SJSA1 (cell line): ENCODE measurements around the gene PCDHA13. TPM values are rescaled to one million over a fixed set of nuclear protein-coding genes. Genes with fewer than 3 reads are reported as not detected.
"Not testable (repeated sequence)": the region's sequence is repeated elsewhere in the genome, so short reads cannot be mapped to it uniquely, and the experiment has no call there.

Source experiments
- DNase-seq, 2 experiments: peaks; one replicate each; pipeline ENCODE4 v3.0.0-alpha.2; 2015 to 2020; ENCODE audit warnings: low spot score in 2 of 2, low read depth in 1 of 2
- H3K27ac ChIP-seq: fragments of 250-450 bp; sonication (Bioruptor Pico); 2 replicates; pipeline ENCODE4 v1.5.1; 2020; ENCODE audit warnings: mild to moderate bottlenecking, moderate library complexity
- H3K27me3 ChIP-seq: fragments of 250-450 bp; sonication (Bioruptor Pico); replicated peaks from 2 replicates; pipeline ENCODE4 v1.5.1; 2020; ENCODE audit warnings: mild to moderate bottlenecking, moderate library complexity
- H3K36me3 ChIP-seq: fragments of 250-450 bp; sonication (Bioruptor Pico); 2 replicates; pipeline ENCODE4 v1.5.1; 2020; ENCODE audit warnings: mild to moderate bottlenecking
- H3K4me1 ChIP-seq: fragments of 250-450 bp; sonication (Bioruptor Pico); replicated peaks from 2 replicates; pipeline ENCODE4 v1.6.1; 2021; ENCODE audit warnings: mild to moderate bottlenecking
- H3K4me3 ChIP-seq: fragments of 250-450 bp; sonication (Bioruptor Pico); 2 replicates; pipeline ENCODE4 v1.5.1; 2020; ENCODE audit warnings: mild to moderate bottlenecking
- H3K9me3 ChIP-seq: fragments of 250-450 bp; sonication (Bioruptor Pico); replicated peaks from 2 replicates; pipeline ENCODE4 v1.5.1; 2020; ENCODE audit warnings: mild to moderate bottlenecking
- total RNA-seq: library from RNA; depleted of rRNA; stranded (reverse); fragments of >200 nt; shearing (Covaris generic); gene quantifications from 2 replicates; pipeline ENCODE4 v1.2.3, GENCODE V29; 2014

Gene PCDHA13
- total RNA-seq, 1 experiment from 2014 or later = not detected

- H3K36me3 ChIP-seq = no peaks in the 10 kb centered on the region
- H3K9me3 ChIP-seq = peaks cover 45% of the 10 kb centered on the region
- H3K4me3 ChIP-seq = no peak overlapping the region
- no peaks in the 10 kb centered on the region for H3K27me3 ChIP-seq
- DNase-seq = no peak
- H3K27ac ChIP-seq = no peak overlapping the region
- no peaks in the 10 kb centered on the region for H3K4me1 ChIP-seq
Observed at GRCh38 chr5:140857177-140857986, 24.5 kb upstream of the PCDHA13 start.

- Histone ChIP-seq H3K27me3 (no peaks in the 10 kb centered on the region), H3K4me1 (no peaks in the 10 kb centered on the region), H3K27ac (no peak overlapping the region), H3K36me3 (no peaks in the 10 kb centered on the region), H3K9me3 (peaks cover 49% of the 10 kb centered on the region), H3K4me3 (no peak overlapping the region)
- no peak for DNase-seq
Observed at GRCh38 chr5:140857987-140858240, 24.0 kb upstream of the PCDHA13 start.

GRCh38 chr5:140862441-140863295 lies 19.3 kb upstream of the PCDHA13 start:
- no peaks in the 10 kb centered on the region for H3K4me1 ChIP-seq
- H3K27ac ChIP-seq = no peak overlapping the region
- H3K9me3 ChIP-seq = peaks cover 38% of the 10 kb centered on the region
- H3K4me3 ChIP-seq = no peak overlapping the region
- no peak for DNase-seq
- no peaks in the 10 kb centered on the region for H3K27me3 ChIP-seq
- H3K36me3 ChIP-seq = no peaks in the 10 kb centered on the region

- Histone ChIP-seq H3K9me3 (peaks cover 21% of the 10 kb centered on the region), H3K4me3 (no peak within 1 kb of the TSS), H3K27me3 (no peaks in the 10 kb centered on the region), H3K27ac (no peak within 1 kb of the TSS), H3K36me3 (no peaks in the 10 kb centered on the region), H3K4me1 (no peaks in the 10 kb centered on the region)
- DNase-seq = no peak
Observed at GRCh38 chr5:140868721-140869554, 13.0 kb upstream of the PCDHA13 start, which contains the start of gene PCDHA11. TSS of gene PCDHA11 (plus strand) at chr5:140868957. CDS start at chr5:140869104, 147 bp downstream.

GRCh38 chr5:140869555-140869886 lies 12.4 kb upstream of the PCDHA13 start:
- Histone ChIP-seq H3K36me3 (no peaks in the 10 kb centered on the region), H3K27me3 (no peaks in the 10 kb centered on the region), H3K4me1 (no peaks in the 10 kb centered on the region), H3K27ac (no peak overlapping the region), H3K9me3 (peaks cover 20% of the 10 kb centered on the region), H3K4me3 (no peak overlapping the region)
- no peak for DNase-seq

GRCh38 chr5:140870221-140871201 lies 11.4 kb upstream of the PCDHA13 start:
- no peak for DNase-seq
- H3K36me3 ChIP-seq = no peaks in the 10 kb centered on the region
- no peak overlapping the region for H3K27ac ChIP-seq
- no peaks in the 10 kb centered on the region for H3K4me1 ChIP-seq
- H3K9me3 ChIP-seq = peaks cover 23% of the 10 kb centered on the region
- H3K27me3 ChIP-seq = no peaks in the 10 kb centered on the region
- no peak overlapping the region for H3K4me3 ChIP-seq

GRCh38 chr5:140875085-140876065 lies 6.5 kb upstream of the PCDHA13 start, which contains the start of gene PCDHA12:
TSS of gene PCDHA12 (plus strand) at chr5:140875308. CDS start at chr5:140875473, 165 bp downstream.
- peaks cover 27% of the 10 kb centered on the region for H3K9me3 ChIP-seq
- H3K36me3 ChIP-seq = no peaks in the 10 kb centered on the region
- H3K4me1 ChIP-seq = no peaks in the 10 kb centered on the region
- no peak for DNase-seq
- no peaks in the 10 kb centered on the region for H3K27me3 ChIP-seq
- H3K4me3 ChIP-seq = no peak within 1 kb of the TSS
- no peak within 1 kb of the TSS for H3K27ac ChIP-seq

GRCh38 chr5:140876541-140877261 lies 5.2 kb upstream of the PCDHA13 start:
- peaks cover 19% of the 10 kb centered on the region for H3K9me3 ChIP-seq
- not testable (repeated sequence) for H3K4me3 ChIP-seq, H3K27ac ChIP-seq, H3K36me3 ChIP-seq, H3K4me1 ChIP-seq, DNase-seq, H3K27me3 ChIP-seq

GRCh38 chr5:140877262-140877581 lies 4.7 kb upstream of the PCDHA13 start:
- no peaks in the 10 kb centered on the region for H3K36me3 ChIP-seq
- H3K9me3 ChIP-seq = peaks cover 20% of the 10 kb centered on the region
- no peak overlapping the region for H3K27ac ChIP-seq
- H3K4me3 ChIP-seq = no peak overlapping the region
- no peaks in the 10 kb centered on the region for H3K4me1 ChIP-seq
- H3K27me3 ChIP-seq = no peaks in the 10 kb centered on the region
- no peak for DNase-seq

GRCh38 chr5:140882591-140882899 lies 621 bp downstream of the PCDHA13 start:
- Histone ChIP-seq H3K27ac (no peak overlapping the region), H3K9me3 (peaks cover 14% of the 10 kb centered on the region), H3K27me3 (no peaks in the 10 kb centered on the region; the same call in 1 of the 2 replicates), H3K36me3 (no peaks in the 10 kb centered on the region), H3K4me1 (no peaks in the 10 kb centered on the region), H3K4me3 (no peak overlapping the region)
- DNase-seq = no peak

- no peak overlapping the region for H3K4me3 ChIP-seq
- no peaks in the 10 kb centered on the region for H3K36me3 ChIP-seq
Observed at GRCh38 chr5:140883373-140883772, 1.4 kb downstream of the PCDHA13 start.

More at GRCh38 chr5:140883373-140883772, 1.4 kb downstream of the PCDHA13 start:
- DNase-seq = no peak
- Histone ChIP-seq H3K27me3 (no peaks in the 10 kb centered on the region; the same call in 1 of the 2 replicates), H3K4me1 (no peaks in the 10 kb centered on the region), H3K27ac (no peak overlapping the region), H3K9me3 (peaks cover 14% of the 10 kb centered on the region)
